Chondrocyte (in vitro differentiated cells): ENCODE results near the gene DUS2. TPM values are rescaled to one million over a fixed set of nuclear protein-coding genes. Genes with fewer than 3 reads are reported as not detected.
"Not testable (repeated sequence)": the region's sequence is repeated elsewhere in the genome, so short reads cannot be mapped to it uniquely, and the experiment has no call there.

Experiments
- DNase-seq: peaks from one replicate; pipeline ENCODE4 v3.0.0; 2021; ENCODE audit warnings: mixed read lengths, low spot score
- H3K27ac Mint-ChIP-seq: one replicate; pipeline ENCODE4 v1.8.0; 2021; ENCODE audit warnings: mild to moderate bottlenecking, moderate library complexity, mixed read lengths; ENCODE audit not compliant: unreplicated experiment
- H3K27me3 Mint-ChIP-seq: 2 replicates; pipeline ENCODE4 v1.8.0; 2021; ENCODE audit warnings: low read depth, mixed read lengths
- H3K36me3 Mint-ChIP-seq: 2 replicates; pipeline ENCODE4 v1.8.0; 2021; ENCODE audit warnings: low read depth, mixed read lengths
- H3K4me1 Mint-ChIP-seq: 2 replicates; pipeline ENCODE4 v1.8.0; 2021; ENCODE audit warnings: low read depth, mild to moderate bottlenecking, mixed read lengths
- H3K4me3 Mint-ChIP-seq: one replicate; pipeline ENCODE4 v1.8.0; 2021; ENCODE audit warnings: mild to moderate bottlenecking, moderate library complexity, mixed read lengths; ENCODE audit not compliant: unreplicated experiment
- H3K9me3 Mint-ChIP-seq: 2 replicates; pipeline ENCODE4 v1.8.0; 2021; ENCODE audit warnings: low read depth, mixed read lengths
- total RNA-seq: library from RNA; stranded (reverse); gene quantifications from 3 replicates; pipeline ENCODE4 v1.2.1, GENCODE V29; 2021
- TF ChIP-seq, protein P1 (sequence below): fragments of 200-600 bp; sonication (generic); IDR thresholded peaks from 2 replicates; pipeline ENCODE4 v1.5.0; 2021; ENCODE audit warnings: antibody characterized with exemption, mild to moderate bottlenecking, moderate library complexity

The DUS2 gene
- total RNA-seq, 1 donor from 2014 or later, result 12.2 TPM

DNA sequence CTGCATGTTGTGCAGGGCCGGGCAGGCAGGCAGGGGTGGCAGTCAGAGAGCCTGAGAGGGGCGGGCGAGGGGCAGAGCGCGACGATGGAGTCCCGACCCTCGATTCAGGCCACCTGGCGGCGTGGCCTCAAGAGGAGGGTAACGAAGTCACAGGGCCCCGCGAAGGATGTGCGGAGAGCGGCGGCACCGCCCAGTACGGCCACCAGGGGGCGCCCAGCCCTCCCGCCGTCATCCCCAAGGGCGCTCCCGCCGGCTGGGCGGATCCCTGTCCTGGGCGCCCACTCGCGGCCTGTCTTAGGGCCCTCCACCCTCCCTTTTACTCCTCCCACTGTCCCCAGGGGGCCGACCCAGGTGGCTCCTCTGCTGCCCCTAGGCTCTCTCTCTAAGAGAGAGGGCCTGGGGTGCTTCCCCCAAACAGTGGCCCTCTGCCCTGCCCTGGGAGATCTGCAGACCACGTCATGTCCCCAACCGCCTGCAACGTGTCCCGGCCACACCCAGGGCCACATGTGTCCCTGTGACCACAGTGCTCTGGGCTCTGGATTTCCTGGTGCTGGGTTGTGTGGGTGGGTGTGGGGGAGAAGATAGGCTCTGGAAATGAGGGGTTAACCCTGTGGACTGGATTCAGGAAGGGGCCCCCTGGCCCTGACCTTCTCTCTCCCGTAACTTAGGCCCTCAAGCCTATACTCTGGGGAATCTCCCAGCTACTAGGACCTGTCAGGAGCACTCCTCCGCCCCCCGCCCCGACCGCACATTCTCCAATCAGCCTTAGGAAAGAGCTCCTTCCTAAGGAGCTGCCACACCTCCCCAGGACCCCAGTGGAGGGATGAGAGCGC is 29.7 kb upstream of the DUS2 start:
- Mint-ChIP-seq H3K27ac (peak overlapping the region; percentile 12), H3K4me3 (peak overlapping the region; percentile 35), H3K4me1 (peaks cover 6% of the 10 kb centered on the region), H3K27me3 (no peaks in the 10 kb centered on the region), H3K36me3 (no peaks in the 10 kb centered on the region), H3K9me3 (no peaks in the 10 kb centered on the region)
- no peak for DNase-seq
- TF ChIP-seq, protein P1, sequence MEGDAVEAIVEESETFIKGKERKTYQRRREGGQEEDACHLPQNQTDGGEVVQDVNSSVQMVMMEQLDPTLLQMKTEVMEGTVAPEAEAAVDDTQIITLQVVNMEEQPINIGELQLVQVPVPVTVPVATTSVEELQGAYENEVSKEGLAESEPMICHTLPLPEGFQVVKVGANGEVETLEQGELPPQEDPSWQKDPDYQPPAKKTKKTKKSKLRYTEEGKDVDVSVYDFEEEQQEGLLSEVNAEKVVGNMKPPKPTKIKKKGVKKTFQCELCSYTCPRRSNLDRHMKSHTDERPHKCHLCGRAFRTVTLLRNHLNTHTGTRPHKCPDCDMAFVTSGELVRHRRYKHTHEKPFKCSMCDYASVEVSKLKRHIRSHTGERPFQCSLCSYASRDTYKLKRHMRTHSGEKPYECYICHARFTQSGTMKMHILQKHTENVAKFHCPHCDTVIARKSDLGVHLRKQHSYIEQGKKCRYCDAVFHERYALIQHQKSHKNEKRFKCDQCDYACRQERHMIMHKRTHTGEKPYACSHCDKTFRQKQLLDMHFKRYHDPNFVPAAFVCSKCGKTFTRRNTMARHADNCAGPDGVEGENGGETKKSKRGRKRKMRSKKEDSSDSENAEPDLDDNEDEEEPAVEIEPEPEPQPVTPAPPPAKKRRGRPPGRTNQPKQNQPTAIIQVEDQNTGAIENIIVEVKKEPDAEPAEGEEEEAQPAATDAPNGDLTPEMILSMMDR, result peak; percentile 99

DNA sequence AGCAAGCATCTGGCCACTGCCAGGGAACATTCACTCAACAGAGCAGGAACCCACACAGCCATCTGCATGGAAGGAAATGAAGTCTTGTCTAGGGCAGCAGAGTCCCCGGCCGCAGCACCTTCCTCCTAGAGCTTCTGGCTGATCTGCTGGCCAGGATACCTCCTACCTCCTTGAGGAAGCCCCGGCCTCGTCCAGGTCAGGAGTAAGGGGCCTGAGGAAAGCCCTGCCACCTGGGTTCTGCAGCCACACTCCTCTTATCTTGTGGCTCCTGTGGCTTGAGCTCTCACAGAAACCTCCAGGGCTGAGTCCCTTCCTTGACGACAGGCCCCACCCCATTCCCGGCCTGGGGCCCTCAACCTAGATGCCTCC is 29.1 kb upstream of the DUS2 start:
- H3K9me3 Mint-ChIP-seq, H3K4me1 Mint-ChIP-seq, DNase-seq, H3K27ac Mint-ChIP-seq, H3K36me3 Mint-ChIP-seq, H3K27me3 Mint-ChIP-seq: not testable (repeated sequence)
- H3K4me3 Mint-ChIP-seq, result peak overlapping the region; percentile 35

DNA sequence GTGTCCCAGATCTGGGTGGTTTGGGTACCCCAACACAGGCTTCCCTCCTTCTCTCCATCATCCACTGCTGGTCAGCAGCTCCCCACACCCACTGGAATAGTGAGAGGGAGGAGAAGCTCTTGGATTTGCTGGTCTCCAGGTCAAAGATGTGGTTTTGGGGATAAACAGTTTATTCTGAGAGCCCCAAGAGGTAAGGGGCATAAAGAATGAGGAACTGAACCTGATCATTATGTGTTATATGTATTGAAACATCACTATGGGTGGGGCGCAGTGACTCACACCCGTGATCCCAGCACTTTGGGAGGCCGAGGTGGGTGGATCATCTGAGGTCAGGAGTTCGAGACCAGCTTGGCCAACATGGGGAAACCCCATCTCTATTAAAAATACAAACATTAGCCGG is 27.7 kb upstream of the DUS2 start:
- peaks cover under 1% of the 10 kb centered on the region for H3K27me3 Mint-ChIP-seq
- DNase-seq, result no peak
- no peaks in the 10 kb centered on the region for H3K36me3 Mint-ChIP-seq
- H3K9me3 Mint-ChIP-seq, result no peaks in the 10 kb centered on the region
- TF ChIP-seq, protein P1, result no peak
- no peak overlapping the region for H3K27ac Mint-ChIP-seq
- H3K4me1 Mint-ChIP-seq, result peaks cover 6% of the 10 kb centered on the region
- no peak overlapping the region for H3K4me3 Mint-ChIP-seq

DNA sequence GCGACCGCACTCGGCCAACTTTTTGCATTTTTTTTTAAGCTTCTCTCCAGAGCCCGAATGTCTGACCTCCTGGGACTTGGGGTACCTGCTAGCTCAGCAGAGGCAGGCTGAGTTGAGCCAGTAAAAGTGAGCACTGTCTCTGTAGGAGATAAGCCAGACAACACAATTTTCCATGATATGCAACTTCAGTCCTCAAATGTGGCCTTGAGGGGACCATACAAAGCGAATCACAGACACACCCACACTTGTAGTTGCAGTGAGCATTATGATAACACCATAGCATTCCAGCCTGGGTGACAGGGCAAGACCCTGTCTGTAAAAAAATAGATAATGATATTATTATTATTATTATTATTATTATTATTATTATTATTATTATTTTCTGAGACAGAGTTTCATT is 26.4 kb upstream of the DUS2 start:
- no peaks in the 10 kb centered on the region for H3K36me3 Mint-ChIP-seq
- DNase-seq, result no peak
- TF ChIP-seq, protein P1, result no peak
- no peak overlapping the region for H3K4me3 Mint-ChIP-seq
- no peaks in the 10 kb centered on the region for H3K9me3 Mint-ChIP-seq
- H3K27me3 Mint-ChIP-seq, result peaks cover 1% of the 10 kb centered on the region
- peaks cover 6% of the 10 kb centered on the region for H3K4me1 Mint-ChIP-seq
- H3K27ac Mint-ChIP-seq, result no peak overlapping the region

DNA sequence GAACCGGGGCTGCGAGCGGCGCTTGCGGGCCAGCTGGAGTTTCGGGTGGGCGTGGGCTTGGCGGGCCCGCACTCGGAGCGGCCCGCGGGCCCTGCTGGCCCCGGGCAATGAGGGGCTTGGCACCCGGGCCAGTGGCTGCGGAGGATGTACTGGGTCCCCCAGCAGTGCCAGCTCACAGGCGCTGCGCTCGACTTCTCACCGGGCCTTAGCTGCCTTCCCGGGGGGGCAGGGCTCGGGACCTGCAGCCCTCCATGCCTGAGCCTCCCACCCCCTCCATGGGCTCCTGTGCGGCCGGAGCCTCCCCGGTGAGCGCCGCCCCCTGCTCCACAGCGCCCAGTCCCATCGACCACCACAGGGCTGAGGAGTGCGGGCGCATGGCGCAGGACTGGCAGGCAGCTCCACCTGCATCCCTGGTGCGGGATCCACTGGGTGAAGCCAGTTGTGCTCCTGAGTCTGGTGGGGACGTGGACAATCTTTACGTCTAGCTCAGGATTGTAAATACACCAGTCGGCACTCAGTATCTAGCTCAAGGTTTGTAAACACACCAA is 24.8 kb upstream of the DUS2 start:
- not testable (repeated sequence) for DNase-seq, H3K36me3 Mint-ChIP-seq, H3K4me1 Mint-ChIP-seq, H3K27ac Mint-ChIP-seq, H3K27me3 Mint-ChIP-seq, H3K9me3 Mint-ChIP-seq, H3K4me3 Mint-ChIP-seq

DNA sequence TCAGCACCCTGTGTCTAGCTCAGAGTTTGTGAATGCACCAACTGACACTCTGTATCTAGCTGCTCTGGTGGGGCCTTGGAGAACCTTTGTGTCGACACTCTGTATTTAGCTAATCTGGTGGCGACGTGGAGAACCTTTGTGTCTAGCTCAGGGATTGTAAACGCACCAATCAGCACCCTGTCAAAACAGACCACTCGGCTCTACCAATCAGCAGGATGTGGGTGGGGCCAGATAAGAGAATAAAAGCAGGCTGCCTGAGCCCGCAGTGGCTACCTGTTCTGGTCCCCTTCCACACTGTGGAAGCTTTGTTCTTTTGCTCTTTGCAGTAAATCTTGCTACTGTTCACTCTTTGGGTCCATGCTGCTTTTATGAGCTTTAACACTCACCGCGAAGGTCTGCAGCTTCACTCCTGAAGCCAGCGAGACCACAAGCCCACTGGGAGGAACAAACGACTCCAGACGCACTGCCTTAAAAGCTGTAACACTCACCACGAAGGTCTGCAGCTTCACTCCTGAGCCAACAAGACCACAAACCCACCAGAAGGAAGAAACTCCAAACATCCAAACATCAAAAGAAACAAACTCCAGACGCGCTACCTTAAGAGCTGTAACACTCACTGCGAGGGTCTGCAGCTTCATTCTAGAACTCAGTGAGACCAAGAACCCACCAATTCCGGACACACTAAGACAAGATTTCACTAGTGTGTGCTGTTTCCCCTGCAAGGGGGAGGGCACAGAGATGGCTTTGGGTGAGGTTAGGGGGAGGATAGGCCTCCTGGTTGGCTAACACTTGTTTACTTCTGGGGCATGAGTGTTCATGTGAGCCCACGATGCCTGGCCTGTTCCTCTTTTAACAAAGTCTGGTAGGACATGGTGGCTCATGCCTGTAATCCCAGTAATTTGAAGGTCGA is 24.1 kb upstream of the DUS2 start, which contains the start of gene DPEP2:
Gene DPEP2 (minus strand): TSS at position 706 of the 910 bp plus-strand sequence. CDS start 6,272 bp downstream, outside the sequence.
- H3K27me3 Mint-ChIP-seq, H3K27ac Mint-ChIP-seq, DNase-seq, H3K9me3 Mint-ChIP-seq, H3K4me3 Mint-ChIP-seq, H3K36me3 Mint-ChIP-seq, H3K4me1 Mint-ChIP-seq: not testable (repeated sequence)
